NCI-H2107 (cell line): ENCODE data around the gene LONP2.
A peak's percentile ranks its signal among the peaks of the same experiment; 100 is the strongest.
"Not testable (repeated sequence)": the region's sequence is repeated elsewhere in the genome, so short reads cannot be mapped to it uniquely, and the experiment has no call there.

Experiments
- DNase-seq: peaks from one replicate; lab custom pipeline; 2025; lab: John Stamatoyannopoulos, UW

The LONP2 gene

DNA sequence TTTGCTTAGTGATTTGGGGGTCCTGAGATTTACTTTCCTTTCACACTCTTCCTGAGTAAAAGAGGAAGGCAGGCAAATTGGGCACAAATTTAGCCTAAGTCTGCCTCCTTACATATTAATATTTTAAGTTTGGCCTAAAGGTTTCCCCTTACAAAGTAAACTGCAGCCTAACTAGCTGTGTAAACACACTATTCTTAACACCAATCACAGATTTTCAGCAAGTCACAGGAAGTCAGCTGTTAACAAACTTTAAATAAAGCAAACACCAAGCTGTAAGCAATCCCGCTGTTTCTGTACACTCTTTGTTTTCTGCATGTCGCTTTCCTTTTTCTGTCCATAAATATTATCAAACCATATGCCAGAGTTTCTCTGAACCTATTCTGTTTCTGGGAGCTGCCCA, 48.4 kb downstream of the LONP2 start:
- DNase-seq: no peak

DNA sequence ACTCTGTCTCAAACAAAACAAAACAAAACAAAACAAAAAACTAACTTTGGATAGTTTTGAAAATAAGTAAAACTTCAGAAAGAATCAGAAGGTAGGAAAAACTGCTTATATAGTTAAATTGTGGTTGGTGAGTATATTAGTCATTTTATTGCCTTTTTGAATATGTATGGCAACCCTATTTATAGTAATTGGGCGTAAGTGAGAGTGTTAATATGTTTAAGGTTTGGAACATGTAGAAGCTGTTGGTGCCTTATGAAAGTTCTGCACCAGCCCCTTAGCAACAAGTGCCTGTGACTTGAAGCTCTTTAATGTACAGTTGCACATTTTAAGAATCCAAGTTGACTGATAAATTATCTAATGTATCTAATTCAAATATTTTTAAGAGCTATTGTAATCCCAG, 50.6 kb downstream of the LONP2 start:
- DNase-seq: no peak

DNA sequence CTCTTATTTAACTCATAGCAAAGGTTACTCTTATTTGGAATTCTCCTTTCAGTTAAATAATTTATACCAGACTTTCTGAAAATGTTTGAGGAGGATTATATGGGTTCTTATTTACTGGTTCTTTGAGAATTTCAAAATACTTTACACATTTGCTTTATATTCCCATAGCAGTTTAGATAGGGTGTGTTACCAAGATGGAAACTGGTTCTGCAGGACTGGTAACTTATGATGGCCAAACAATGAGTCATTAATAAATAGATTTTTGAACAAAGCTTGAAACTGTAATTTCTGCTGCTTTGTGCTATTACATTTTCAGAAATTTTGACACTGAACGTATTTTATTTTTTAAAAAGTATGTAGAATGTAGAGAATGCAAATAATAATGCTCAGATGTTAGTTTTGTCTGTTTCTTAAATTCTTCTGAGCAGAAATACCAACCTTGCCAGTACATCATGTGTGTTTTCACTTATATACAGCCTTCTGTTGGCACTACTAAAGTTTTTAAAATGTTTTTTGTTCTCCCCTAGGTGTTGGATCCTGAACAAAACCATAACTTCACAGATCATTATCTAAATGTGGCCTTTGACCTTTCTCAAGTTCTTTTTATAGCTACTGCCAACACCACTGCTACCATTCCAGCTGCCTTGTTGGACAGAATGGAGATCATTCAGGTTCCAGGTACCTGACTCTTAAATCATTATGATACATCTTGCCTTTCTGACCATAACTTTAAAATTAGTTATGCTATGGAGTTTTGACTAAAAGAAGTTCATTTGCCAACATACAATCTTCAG, 51.6 kb downstream of the LONP2 start:
- DNase-seq: no peak

DNA sequence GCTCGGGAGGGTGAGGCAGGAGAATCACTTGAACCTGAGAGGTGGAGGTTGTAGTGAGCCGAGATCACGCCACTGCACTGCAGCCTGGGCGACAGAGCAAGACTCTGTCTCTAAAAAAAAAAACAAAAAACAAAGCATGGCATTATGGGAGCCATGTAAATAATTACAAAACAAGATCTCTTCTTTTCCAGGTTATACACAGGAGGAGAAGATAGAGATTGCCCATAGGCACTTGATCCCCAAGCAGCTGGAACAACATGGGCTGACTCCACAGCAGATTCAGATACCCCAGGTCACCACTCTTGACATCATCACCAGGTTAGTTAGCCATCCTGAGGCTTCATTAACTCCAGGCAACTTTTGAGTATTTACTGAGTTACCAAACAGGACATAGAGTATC, 55.4 kb downstream of the LONP2 start:
- DNase-seq: no peak

DNA sequence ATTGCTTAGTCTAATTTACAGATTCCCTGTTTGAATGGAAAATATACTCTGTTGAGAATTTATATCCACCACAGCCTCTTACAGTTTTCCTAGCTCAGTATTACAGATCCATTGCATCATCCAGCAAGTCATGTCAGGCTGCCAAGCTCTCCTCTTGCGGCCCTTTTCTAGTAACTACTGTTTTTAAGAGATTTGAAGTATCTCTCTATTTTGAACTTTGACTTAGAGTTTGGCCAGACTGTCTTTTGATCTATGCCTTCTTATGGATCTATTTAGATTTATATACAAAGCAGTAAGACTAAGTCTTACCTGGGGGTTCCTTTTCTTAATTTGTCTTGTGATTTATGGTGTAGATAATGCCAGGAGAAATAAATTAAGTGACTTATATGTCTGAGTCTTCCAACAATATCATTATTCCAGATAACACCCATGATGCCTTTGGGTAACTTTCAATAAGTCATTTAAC, 56.3 kb downstream of the LONP2 start:
- DNase-seq: peak; percentile 14

DNA sequence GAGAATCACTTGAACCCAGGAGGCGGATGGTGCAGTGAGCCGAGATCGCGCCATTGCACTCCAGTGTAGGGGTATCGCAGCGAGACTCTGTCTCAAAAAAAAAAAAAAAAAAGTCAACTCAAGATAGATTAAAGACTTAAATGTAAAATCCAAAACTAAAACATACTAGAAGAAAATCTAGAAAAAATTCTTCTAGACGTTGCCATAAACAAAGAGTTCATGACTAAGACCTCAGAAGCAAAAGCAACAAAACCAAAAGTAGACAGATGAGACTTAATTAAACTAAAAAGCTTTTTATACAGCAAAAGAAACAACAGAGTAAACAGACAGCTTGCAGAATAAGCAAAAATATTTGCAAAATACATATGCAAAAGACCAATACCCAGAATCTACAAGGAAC, 64.4 kb downstream of the LONP2 start:
- no peak for DNase-seq

DNA sequence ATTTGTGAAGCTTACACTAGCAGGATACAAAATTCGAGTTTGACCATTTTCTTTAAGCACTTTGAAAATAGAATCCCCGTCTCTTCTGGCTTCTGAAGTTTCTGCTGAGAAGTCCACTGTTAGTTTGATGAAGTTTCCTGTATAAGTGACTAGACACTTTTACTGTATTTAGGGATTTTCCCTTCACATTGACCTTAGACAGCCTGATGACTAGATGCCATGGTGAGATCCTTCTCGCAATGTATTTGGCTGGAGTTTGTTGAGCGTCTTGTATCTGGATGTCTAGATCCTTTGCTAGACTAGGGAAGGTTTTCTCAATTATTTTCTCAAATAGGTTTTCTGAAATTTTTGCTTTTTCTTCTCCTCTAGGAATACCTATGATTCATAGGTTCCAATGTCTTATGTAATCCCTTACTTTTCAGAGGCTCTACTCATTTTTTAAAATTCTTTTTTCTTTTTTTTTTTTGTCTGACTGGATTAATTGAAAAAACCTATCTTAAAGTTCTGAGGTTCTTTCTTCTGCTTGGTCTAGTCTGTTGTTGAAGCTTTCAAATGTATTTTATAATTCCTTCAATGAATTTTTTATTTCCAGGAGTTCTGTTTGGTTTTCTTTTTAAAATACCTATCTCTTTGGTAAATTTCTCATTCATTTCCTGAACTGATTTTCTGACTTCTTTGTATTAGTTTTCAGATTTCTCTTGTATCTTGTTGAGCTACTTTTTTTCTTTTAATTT, 67.0 kb downstream of the LONP2 start:
- no peak for DNase-seq

DNA sequence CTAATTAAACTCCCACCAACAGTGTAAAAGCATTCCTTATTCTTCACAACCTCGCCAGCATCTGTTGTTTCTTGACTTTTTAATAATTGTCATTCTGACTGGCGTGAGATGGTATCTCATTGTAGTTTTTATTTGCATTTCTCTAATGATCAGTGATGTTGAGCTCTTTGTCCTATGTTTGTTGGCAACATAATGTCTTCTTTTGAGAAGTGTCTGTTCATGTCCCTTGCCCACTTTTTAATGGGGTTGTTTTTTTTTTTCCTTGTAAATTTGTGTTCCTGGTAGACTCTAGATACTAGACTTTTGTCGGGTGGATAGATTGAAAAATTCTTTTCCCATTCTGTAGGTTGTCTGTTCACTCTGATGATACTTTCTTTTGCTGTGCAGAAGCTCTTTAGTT, 69.8 kb downstream of the LONP2 start:
- not testable (repeated sequence) for DNase-seq

DNA sequence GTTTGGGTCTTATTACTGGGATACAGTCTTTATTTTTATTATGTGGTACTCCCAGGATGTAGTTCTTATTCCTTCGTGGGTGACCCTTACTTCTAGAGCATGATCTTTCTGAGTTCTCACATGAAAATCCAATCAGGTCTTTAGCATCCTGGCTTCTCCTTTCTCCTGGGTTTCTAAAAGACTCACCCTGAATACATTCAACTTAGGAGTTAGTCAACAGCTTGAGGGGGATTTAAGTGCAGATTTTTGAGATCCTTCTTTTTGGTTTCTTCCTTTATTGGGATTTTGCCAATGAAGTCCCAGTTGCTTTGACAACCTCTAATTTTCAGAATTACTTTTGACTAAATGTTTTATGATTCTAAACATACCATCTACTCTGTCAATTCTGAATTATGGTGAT, 72.9 kb downstream of the LONP2 start:
- no peak for DNase-seq

DNA sequence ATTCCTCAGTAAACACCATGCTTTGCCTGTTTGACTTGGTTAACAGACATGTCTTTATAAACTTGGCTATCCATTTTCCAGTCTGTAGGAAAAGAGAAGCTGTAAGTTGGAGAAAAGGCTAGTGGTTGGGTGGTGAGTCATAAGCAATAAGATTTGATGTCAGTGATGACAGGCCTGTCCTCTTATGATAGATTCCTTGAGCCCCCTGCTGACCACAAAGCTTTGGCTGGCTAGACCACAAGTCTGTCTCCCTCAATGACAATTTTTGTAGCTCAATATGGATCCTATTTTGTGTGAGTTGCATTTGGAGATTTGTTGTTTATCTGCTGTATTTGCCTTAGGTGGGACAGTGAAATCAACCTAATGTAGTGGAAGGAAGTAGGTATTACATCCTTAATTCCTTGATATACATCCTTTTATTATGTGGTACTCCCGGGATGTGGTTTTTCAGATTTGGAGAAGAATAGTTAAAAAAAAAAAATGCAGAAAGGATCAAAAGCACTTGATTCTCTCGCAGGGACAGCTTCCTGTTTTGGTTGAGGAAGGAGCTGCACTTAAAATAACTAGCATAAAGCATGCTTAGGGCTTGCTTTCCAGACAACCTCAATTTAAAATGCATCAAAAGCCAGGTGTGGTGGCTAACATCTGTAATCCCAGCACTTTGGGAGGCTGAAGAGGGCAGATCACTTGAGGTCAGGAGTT, 73.7 kb downstream of the LONP2 start:
- DNase-seq: no peak

DNA sequence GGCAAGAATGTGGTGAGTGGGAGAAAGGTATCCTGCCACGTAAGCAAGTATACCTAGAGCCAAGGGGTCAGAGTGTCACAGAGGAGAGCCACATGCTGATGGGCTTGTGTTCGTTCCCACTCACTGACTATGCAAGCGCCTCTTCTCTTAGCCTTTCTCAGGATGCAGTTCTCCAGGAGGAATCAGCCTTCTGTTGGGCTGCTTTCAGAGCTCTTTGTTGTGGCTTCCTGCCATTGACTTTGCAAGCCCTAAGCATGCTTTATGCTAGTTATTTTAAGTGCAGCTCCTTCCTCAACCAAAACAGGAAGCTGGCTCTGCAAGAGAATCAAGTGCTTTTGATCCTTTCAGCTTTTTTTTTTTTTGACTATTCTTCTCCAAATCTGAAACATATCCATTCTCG, 74.5 kb downstream of the LONP2 start:
- DNase-seq: no peak

DNA sequence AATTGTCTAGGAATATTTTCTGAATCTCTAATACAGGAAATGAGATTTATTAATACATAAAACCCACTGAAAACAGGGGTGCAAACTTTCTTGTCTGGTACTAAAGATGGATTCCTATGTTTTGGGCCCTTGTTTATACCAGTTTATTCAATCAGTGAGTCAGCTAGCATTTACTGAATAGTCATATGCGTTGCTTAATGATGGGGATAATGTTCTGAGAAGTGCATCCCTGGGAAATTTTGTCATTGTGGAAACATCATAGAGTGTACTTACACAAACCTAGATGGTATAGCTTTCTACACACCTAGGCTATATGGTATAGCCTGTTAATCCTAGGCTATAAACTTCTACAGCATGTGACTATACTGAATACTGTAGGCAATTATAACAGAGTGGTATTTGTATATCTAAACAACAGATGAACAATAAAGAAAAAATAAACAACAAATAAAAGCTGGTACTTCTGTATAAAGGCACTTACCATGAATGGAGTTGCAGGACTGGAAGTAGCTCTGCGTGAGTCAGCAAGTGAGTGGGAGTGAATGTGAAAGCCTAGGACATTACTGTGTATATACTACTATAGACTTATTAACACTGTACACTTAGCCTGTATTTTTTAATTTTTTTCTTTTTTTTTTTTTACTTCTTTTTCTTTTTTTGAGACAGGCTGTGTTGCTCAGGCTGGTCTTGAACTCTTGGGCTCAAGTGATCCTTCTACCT, 77.4 kb downstream of the LONP2 start:
- DNase-seq: no peak

DNA sequence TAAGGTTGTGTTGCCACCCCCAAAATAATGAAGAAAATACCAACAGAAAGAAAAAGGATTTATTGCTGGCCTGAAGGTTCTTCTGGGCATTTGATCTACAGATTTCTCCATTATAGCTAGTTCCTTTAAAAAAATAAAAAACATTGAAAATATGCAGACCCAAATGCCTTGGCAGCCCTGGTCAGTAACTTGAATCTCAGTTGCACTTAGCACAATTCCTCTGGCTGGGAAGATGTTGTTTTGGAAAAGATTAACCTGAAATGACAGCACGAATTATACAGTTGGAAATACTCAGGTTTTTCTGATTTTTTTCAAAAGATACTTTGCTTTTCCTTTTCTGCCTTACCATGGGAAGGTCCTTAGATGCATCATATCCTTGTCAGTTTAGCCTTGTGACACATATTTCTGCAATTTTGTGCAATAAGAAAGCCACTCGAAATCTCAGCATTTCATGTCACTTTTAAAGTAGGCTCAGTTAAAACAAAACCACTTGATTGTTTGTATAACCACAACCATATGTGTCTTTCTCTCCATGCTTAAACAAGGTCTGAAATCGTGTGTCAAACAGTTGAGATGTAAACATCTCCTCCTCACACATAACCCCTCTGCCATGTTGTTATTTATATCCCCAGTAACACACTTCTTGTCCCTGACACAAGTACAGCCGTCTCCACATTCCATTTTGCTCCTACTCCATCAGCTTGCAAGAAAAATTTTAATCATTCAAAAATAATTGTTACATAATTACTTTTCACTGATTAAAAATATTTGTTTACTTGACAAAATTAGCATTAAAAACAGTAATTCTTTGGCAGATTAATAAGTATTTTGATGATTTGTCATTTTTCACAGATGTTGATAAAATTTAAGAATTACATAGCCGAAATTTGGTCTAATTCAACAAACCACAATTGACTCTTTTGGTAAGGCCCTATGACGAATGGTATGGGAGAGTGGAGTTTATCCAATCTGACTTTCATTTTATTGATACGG, 80.0 kb downstream of the LONP2 start:
- no peak for DNase-seq

DNA sequence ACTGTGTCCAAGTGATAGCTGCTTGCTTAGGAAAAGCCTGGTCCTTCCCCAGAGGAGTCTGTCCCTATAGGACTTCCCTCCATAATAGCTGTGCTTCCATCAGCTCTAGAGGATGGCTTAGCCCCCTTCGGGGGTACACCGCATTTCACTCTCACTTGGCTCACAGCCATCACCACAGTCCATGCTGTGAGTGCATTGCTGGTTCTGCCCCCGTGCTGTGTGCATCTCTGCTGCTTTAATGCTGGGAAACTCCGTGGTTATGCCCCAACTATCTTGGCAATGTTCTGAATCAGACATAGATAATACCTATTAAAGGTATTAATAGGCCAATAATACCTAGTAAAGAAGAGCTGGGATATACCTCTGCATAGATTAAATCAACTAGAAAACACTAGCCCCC, 82.8 kb downstream of the LONP2 start:
- DNase-seq: no peak

DNA sequence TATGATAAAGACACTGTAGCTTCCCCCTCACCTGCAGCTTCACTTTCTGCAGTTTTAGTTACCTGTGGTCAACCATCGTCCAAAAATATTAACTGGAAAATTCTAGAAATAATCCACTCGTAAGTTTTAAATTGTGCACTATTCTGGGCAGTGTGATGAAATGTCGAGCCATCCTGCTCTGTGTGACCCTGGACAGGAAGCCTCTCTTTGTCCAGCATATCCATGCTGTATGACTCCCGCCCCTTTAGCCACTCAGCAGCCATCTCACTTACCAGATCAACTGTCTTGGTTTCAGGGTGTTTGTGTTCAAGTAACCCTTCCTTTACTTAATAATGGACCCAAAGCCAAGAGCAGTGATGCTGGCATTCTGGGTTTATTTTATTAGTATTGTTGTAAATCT, 85.0 kb downstream of the LONP2 start:
- DNase-seq: no peak

DNA sequence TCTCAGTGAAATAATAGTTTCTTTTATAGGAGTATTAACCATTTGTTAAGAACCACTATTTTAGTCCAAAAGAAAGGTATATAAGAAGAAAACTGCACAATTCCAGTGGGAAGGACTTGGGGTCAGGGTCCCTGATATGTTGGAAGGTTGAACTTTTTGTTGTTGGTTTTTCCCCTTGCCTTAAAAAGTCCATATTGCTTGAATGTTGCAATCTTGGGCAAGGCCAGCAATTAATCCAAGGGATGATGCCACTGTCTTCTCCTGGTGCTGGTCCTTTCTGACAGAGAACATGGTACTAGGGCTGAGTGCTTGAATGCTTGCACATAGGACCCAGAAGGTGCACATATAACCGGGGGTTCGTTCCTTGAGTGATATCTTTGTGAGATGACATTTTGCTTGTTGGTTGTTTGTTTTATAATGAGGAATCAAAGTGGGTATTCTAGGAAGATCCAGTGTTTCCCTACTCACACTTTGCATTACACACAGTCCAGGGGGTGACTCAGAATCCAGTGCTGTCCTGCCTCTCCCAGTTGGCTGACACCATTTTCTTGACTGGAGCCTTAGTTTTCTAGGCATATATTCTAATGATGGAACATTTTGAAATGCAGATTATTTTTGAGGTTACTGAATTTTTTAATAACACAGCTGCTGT, 86.2 kb downstream of the LONP2 start:
- DNase-seq: no peak

DNA sequence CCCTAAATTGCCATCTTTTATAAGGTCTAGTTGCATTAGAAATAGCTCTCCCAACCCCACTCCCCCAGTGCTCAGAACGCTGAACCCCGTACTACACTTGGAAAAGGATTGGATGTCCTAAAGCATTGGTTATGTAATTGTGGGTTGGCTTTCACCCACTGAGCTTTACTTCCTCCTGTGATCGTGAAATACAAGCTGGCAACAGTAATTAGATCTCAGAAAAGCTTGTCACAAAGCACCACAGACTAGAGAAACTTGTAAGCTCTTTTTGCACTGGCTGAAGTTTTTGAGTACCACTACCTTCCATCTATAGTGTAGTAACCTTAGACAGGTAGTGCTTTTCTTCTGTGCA, 86.7 kb downstream of the LONP2 start:
- DNase-seq: peak; percentile 28

DNA sequence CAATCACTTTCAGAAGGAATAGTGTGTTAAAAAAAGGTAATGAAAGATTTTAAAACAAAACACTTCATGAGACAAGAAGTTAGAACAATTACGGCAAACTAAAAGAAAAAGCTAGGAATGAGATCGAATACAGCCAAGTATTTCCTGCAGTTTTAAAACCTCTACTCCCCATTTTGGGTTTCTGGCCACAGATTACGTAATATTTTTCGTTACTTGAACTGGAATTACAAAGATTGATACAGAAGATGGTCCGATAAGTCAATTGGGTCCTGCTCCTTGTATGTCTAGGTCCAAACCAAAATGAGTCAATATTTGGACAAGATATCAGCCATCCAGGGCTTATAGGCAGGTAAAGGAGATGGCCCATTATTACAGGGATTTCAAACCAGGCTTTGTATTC, 88.9 kb downstream of the LONP2 start:
- no peak for DNase-seq

DNA sequence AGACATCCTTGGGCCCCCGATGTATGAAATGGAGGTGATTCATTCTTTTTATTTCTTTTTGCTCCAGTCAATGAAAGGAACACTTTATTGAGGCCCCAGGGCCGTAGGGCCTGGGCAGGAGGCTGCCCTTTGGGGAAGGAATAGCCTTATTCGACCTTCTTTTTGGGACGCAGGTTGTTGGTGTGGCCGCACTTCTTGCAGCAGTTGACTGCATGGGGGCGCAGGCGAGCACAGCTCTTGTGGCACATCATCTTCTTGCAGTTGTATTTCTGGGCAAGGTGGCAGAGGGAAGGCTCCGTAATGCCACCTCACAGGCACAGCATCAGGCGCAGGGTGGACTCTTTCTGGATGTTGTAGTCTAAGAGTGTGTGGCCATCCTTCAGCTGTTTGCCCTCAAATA, 90.2 kb downstream of the LONP2 start:
- DNase-seq: no peak

DNA sequence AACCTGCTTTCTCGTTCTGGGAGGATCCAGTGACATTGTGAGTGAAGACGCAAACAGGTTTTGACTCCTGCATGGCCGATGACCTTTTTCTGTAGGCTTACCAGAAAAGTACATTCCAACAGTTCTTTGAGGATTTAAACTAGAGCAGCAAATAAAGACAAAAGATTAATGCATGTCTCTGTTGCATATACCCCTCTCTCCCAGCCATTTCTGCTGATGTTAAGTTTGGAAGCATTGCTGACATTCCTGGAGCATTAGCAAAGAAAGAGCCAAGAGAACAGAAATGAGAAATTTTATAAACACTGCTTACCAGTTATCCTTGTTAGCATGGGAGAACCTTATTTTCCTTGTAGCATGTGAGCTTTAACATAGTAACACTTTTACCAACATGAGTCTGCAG, 91.9 kb downstream of the LONP2 start:
- no peak for DNase-seq

DNA sequence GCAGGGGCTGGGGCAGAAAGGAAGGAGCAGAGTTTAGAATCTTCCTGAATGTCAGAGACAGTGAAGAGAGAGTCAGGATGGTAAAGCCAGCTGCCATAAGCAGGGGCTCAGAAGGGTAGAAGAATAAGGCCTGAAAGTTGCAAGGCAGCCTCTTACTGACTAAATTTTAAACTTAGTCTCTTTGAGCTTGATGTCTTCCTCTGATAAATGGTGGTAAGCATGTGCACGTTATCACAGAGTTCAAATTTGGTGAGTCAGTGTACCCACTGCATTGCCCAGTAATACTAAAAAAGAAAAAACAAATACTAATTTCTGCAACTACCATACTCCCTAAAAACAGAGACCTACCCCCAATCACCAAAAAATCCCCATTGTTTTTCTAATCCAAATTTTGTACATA, 96.0 kb downstream of the LONP2 start:
- DNase-seq: no peak
